Calu3 (cell line): Measurements from ENCODE around the gene SLC4A7. TPM values are rescaled to one million over a fixed set of nuclear protein-coding genes. Genes with fewer than 3 reads are reported as not detected.
A peak's percentile ranks its signal among the peaks of the same experiment; 100 is the strongest.

ENCODE experiments used
- BruUV-seq: library from RNA; stranded (reverse); fragments of 400-500 nt; replicated peaks from 2 replicates; lab custom pipeline; 2021; lab: Mats Ljungman, UMichigan
- CTCF ChIA-PET: fragments of 300-600 bp; sonication (Branson Sonifier 250); formaldehyde crosslinking; loops from one replicate; lab custom pipeline; 2022; ENCODE audit warnings: antibody characterized with exemption; lab: Charles Lee
- DNase-seq: peaks from one replicate; pipeline ENCODE4 v3.0.0; 2022
- H3K27ac Mint-ChIP-seq: one replicate; pipeline ENCODE4 v1.8.0; 2022; ENCODE audit warnings: mixed read lengths; ENCODE audit not compliant: unreplicated experiment
- H3K27me3 Mint-ChIP-seq: one replicate; pipeline ENCODE4 v1.8.0; 2022; ENCODE audit warnings: mixed read lengths; ENCODE audit not compliant: unreplicated experiment
- H3K36me3 Mint-ChIP-seq: one replicate; pipeline ENCODE4 v1.8.0; 2022; ENCODE audit warnings: mild to moderate bottlenecking, moderate library complexity, mixed read lengths; ENCODE audit not compliant: insufficient read depth, unreplicated experiment
- H3K4me1 Mint-ChIP-seq: one replicate; pipeline ENCODE4 v1.8.0; 2022; ENCODE audit warnings: mild to moderate bottlenecking, low read depth, mixed read lengths; ENCODE audit not compliant: unreplicated experiment
- H3K4me3 Mint-ChIP-seq: one replicate; pipeline ENCODE4 v1.8.0; 2022; ENCODE audit warnings: mild to moderate bottlenecking, low read depth, moderate library complexity, mixed read lengths; ENCODE audit not compliant: unreplicated experiment
- H3K9me3 Mint-ChIP-seq: one replicate; pipeline ENCODE4 v1.8.0; 2022; ENCODE audit warnings: low read depth, mixed read lengths; ENCODE audit not compliant: unreplicated experiment
- CTCF ChIP-seq: fragments of 200-600 bp; IDR thresholded peaks from one replicate; pipeline ENCODE4 v1.8.0; 2022; ENCODE audit warnings: antibody characterized with exemption; ENCODE audit not compliant: unreplicated experiment
- intact Hi-C: fragments of 100-400 bp; cut with micrococcal nuclease; formaldehyde crosslinking; loops from one replicate; pipeline ENCODE4 v1.10.0; 2022; ENCODE audit not compliant: unreplicated experiment
- total RNA-seq: library from RNA; stranded (reverse); gene quantifications from 2 replicates; pipeline ENCODE4 v1.2.3, GENCODE V29; 2022

Gene SLC4A7
- total RNA-seq, 1 experiment from 2014 or later = 61.6 TPM

GRCh38 chr3:27352047-27352446 is 132.1 kb downstream of the SLC4A7 start:
- no TSS peak for BruUV-seq
- Mint-ChIP-seq H3K27me3 (no peaks in the 10 kb centered on the region), H3K4me3 (no peak overlapping the region), H3K36me3 (no peaks in the 10 kb centered on the region), H3K4me1 (peaks cover 16% of the 10 kb centered on the region), H3K9me3 (peaks cover 3% of the 10 kb centered on the region), H3K27ac (no peak overlapping the region)
- TF ChIP-seq CTCF = no peak
- DNase-seq = no peak
- intact Hi-C loops = no loop called here
- CTCF ChIA-PET = no interaction called here

GRCh38 chr3:27349832-27350231 is 134.4 kb downstream of the SLC4A7 start:
- intact Hi-C loops = no loop called here
- no TSS peak for BruUV-seq
- no peak for DNase-seq
- Mint-ChIP-seq H3K4me1 (peaks cover 28% of the 10 kb centered on the region), H3K27ac (no peak overlapping the region), H3K27me3 (no peaks in the 10 kb centered on the region), H3K9me3 (no peaks in the 10 kb centered on the region), H3K36me3 (no peaks in the 10 kb centered on the region), H3K4me3 (no peak overlapping the region)
- TF ChIP-seq CTCF = no peak
- CTCF ChIA-PET = no interaction called here

GRCh38 chr3:27345959-27346865 is 138.0 kb downstream of the SLC4A7 start:
- H3K27me3 Mint-ChIP-seq = no peaks in the 10 kb centered on the region
- H3K27ac Mint-ChIP-seq = peak overlapping the region; percentile 61
- no peak for DNase-seq
- peak overlapping the region; percentile 51 for H3K4me3 Mint-ChIP-seq
- H3K9me3 Mint-ChIP-seq = no peaks in the 10 kb centered on the region
- peaks cover 28% of the 10 kb centered on the region for H3K4me1 Mint-ChIP-seq
- TF ChIP-seq CTCF = no peak
- intact Hi-C loops = no loop called here
- CTCF ChIA-PET = interaction anchor here (0.5 to 1.5 kb wide), 5 partner anchors 8 to 335 kb away, joined by 3 to 7 read pairs (median 4); no protein-coding TSS in a partner anchor
- no TSS peak for BruUV-seq
- no peaks in the 10 kb centered on the region for H3K36me3 Mint-ChIP-seq

- CTCF ChIA-PET = interaction anchor here (1.1 to 1.5 kb wide), 3 partner anchors 9 to 14 kb away, joined by 3 to 7 read pairs (median 4); no protein-coding TSS in a partner anchor
- H3K9me3 Mint-ChIP-seq = no peaks in the 10 kb centered on the region
- intact Hi-C loops = no loop called here
- BruUV-seq = no TSS peak
- no peak for TF ChIP-seq CTCF
- peaks cover 28% of the 10 kb centered on the region for H3K4me1 Mint-ChIP-seq
- peak overlapping the region; percentile 51 for H3K4me3 Mint-ChIP-seq
- H3K27ac Mint-ChIP-seq = peak overlapping the region; percentile 61
- no peaks in the 10 kb centered on the region for H3K36me3 Mint-ChIP-seq
- no peaks in the 10 kb centered on the region for H3K27me3 Mint-ChIP-seq
- DNase-seq = peak; percentile 69
Observed at GRCh38 chr3:27345493-27345892, 138.7 kb downstream of the SLC4A7 start.
